ENCODE data around the gene EYA4.

Gene EYA4

DNA sequence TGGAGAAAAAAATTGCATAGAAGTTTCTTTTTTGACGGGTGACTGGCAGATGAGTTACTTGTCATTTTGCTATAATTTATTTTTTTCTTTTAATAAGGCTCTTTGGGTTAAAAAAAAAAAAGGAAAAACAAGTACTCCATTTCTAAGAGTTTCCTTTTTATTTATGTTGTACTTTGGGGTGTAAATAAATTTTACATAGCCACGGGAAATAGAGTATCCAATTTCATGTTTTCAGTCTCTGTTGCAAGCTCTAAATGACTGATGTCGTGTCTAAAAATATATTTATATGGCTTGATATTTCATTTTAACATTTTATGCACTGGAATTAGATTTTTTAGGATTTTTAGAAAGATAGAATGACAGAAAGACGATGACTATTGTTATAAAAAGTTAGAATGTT, 3.4 kb downstream of the EYA4 start:
- no peaks in the 10 kb centered on the region for H3K36me3 ChIP-seq
- no peak overlapping the region for H3K27ac ChIP-seq
- H3K4me1 ChIP-seq (ENCODE audit: control insufficient read depth in 1 of 2, insufficient read depth in 1 of 2, low read depth in 1 of 2, low read length in 1 of 2): no peaks in the 10 kb centered on the region
- peaks cover 75% of the 10 kb centered on the region for H3K27me3 ChIP-seq
- no peaks in the 10 kb centered on the region for H3K9me3 ChIP-seq
- TF ChIP-seq, protein P1, sequence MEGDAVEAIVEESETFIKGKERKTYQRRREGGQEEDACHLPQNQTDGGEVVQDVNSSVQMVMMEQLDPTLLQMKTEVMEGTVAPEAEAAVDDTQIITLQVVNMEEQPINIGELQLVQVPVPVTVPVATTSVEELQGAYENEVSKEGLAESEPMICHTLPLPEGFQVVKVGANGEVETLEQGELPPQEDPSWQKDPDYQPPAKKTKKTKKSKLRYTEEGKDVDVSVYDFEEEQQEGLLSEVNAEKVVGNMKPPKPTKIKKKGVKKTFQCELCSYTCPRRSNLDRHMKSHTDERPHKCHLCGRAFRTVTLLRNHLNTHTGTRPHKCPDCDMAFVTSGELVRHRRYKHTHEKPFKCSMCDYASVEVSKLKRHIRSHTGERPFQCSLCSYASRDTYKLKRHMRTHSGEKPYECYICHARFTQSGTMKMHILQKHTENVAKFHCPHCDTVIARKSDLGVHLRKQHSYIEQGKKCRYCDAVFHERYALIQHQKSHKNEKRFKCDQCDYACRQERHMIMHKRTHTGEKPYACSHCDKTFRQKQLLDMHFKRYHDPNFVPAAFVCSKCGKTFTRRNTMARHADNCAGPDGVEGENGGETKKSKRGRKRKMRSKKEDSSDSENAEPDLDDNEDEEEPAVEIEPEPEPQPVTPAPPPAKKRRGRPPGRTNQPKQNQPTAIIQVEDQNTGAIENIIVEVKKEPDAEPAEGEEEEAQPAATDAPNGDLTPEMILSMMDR (IDR thresholded peaks at IDR 0.05): no peak
- no peak overlapping the region for H3K4me3 ChIP-seq (ENCODE audit: low read depth in 1 of 2, low read length in 1 of 2)

DNA sequence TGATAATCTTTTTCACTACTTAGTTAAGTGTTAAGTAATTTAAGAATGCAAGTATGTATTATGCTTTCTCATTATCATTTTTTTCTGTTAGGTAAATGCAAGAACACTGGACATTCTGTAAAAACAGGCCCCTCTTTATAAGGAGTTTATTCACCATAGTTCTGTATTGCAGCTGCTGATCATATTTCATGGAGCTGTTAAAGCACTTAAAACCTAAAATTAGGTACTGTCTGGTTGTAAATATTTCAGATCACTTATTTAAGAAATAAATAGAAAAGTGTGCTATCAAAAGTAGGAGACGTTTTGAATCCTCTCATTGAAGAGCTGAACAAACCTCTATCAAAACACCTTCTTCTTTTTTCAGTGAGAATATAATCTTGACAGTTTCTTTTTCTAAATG, 3.9 kb downstream of the EYA4 start:
- TF ChIP-seq, protein P1 (IDR thresholded peaks at IDR 0.05): no peak
- H3K9me3 ChIP-seq: no peaks in the 10 kb centered on the region
- H3K4me3 ChIP-seq (ENCODE audit: low read depth in 1 of 2, low read length in 1 of 2): no peak overlapping the region
- H3K4me1 ChIP-seq (ENCODE audit: control insufficient read depth in 1 of 2, insufficient read depth in 1 of 2, low read depth in 1 of 2, low read length in 1 of 2): no peaks in the 10 kb centered on the region
- no peak overlapping the region for H3K27ac ChIP-seq
- H3K36me3 ChIP-seq: no peaks in the 10 kb centered on the region
- peaks cover 70% of the 10 kb centered on the region for H3K27me3 ChIP-seq

DNA sequence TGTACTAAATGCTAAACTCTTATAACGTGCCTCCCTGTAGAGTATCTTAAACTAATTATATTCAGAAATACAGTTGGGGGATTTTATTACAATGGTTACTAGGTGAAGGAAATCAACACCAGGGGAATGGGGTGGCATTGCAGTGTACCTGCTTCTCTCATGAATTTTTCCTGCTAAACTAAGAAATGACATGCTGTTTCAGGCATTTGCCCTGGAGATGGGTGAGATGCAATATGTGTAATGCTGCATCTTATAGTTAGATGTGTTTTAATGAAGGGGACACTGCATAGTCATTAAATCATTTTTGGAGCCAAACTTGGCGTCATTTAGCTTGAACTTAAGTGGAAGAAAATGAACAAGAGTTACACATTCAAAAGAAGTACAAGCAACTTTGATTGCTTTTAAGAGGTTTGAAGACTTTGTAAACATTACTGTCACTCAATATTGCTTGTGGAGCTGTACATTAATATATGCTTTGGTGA, 4.3 kb downstream of the EYA4 start:
- H3K27me3 ChIP-seq: peaks cover 66% of the 10 kb centered on the region

DNA sequence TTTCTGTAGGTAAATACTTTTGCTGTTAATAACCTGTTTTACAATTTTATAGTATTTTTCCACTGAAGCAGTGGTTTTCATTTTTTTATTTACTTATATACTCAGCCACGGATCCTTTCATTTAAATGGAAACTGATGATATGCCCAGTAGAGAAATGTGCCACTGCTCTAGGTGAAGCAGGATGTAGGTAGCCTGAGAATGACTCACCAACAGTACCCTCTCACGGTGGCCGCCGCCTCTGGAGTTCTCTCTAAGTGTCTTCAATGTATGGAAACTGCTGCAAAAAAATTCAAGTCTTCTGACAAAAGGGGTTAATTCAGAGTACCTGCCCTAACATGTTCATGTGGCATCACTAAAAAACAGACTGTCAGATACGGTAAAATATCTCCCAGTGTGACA, 6.4 kb downstream of the EYA4 start:
- H3K36me3 ChIP-seq: no peaks in the 10 kb centered on the region
- H3K27me3 ChIP-seq: peaks cover 44% of the 10 kb centered on the region
- H3K27ac ChIP-seq: no peak overlapping the region
- H3K9me3 ChIP-seq: no peaks in the 10 kb centered on the region
- H3K4me1 ChIP-seq (ENCODE audit: control insufficient read depth in 1 of 2, insufficient read depth in 1 of 2, low read depth in 1 of 2, low read length in 1 of 2): no peaks in the 10 kb centered on the region
- H3K4me3 ChIP-seq (ENCODE audit: low read depth in 1 of 2, low read length in 1 of 2): no peak overlapping the region
- TF ChIP-seq, protein P1 (IDR thresholded peaks at IDR 0.05): no peak

More for the DNA sequence above, 4.3 kb downstream of the EYA4 start:
- H3K9me3 ChIP-seq: no peaks in the 10 kb centered on the region
- H3K4me3 ChIP-seq (ENCODE audit: low read depth in 1 of 2, low read length in 1 of 2): no peak overlapping the region
- no peak overlapping the region for H3K27ac ChIP-seq
- H3K4me1 ChIP-seq (ENCODE audit: control insufficient read depth in 1 of 2, insufficient read depth in 1 of 2, low read depth in 1 of 2, low read length in 1 of 2): no peaks in the 10 kb centered on the region
- no peaks in the 10 kb centered on the region for H3K36me3 ChIP-seq
- TF ChIP-seq, protein P1 (IDR thresholded peaks at IDR 0.05): no peak

DNA sequence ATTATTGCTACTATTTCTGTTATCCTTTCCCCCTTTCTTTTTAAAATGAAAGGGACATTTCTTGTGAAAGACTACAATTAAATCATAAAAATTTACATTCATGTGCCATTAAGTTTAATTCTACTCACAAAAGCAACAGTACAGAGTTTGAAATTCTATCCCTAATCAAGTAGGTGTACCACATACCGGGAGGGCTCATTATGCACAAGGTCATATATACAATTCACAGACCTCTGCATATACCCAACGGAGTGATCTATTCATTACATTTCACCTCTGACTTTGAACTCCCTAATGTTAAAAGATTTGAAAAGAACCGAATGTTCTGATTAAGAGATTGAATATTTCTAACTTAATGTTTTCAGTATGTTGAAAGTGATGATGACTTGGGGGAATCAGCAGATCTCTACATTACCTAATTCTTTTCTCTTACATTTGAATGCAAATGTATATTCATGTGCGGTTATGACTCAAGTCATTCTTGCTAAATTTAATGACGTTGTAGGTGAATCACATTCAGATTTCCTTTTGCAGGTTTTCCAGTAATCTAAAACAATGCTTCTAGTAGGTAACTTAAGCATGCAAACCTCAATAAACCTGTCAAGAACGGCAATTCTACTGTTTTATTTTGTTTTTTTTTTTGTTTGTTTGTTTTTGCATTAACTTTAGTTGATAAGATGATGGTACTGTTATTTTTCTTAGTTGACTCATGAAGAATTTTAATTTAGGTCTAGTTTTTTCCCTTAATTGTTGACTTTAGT, 7.3 kb downstream of the EYA4 start:
- Histone ChIP-seq H3K27ac (no peak overlapping the region), H3K36me3 (no peaks in the 10 kb centered on the region), H3K4me1 (ENCODE audit: control insufficient read depth in 1 of 2, insufficient read depth in 1 of 2, low read depth in 1 of 2, low read length in 1 of 2) (no peaks in the 10 kb centered on the region), H3K9me3 (no peaks in the 10 kb centered on the region), H3K4me3 (ENCODE audit: low read depth in 1 of 2, low read length in 1 of 2) (no peak overlapping the region), H3K27me3 (peaks cover 36% of the 10 kb centered on the region)
- TF ChIP-seq, protein P1 (IDR thresholded peaks at IDR 0.05): no peak

Data from neutrophil (primary cell).